ENCODE measurements around the gene ACTR8. TPM values are rescaled to one million over a fixed set of nuclear protein-coding genes. Genes with fewer than 3 reads are reported as not detected.
"Not testable (repeated sequence)": the region's sequence is repeated elsewhere in the genome, so short reads cannot be mapped to it uniquely, and the experiment has no call there.

The ACTR8 gene, protein sequence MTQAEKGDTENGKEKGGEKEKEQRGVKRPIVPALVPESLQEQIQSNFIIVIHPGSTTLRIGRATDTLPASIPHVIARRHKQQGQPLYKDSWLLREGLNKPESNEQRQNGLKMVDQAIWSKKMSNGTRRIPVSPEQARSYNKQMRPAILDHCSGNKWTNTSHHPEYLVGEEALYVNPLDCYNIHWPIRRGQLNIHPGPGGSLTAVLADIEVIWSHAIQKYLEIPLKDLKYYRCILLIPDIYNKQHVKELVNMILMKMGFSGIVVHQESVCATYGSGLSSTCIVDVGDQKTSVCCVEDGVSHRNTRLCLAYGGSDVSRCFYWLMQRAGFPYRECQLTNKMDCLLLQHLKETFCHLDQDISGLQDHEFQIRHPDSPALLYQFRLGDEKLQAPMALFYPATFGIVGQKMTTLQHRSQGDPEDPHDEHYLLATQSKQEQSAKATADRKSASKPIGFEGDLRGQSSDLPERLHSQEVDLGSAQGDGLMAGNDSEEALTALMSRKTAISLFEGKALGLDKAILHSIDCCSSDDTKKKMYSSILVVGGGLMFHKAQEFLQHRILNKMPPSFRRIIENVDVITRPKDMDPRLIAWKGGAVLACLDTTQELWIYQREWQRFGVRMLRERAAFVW
- total RNA-seq (2014; rRNA removed) = 22.3 and 47.5 TPM in 2 replicates
- Bru-seq, nascent RNA = percentile 82 among the genes with signal in this experiment
- percentile 88 among the genes with signal in this experiment for BruChase-seq, experiment 1, labeled RNA remaining after a 6-hour chase
- percentile 84 among the genes with signal in this experiment for BruChase-seq, experiment 2, labeled RNA remaining after a 2-hour chase
- long read RNA-seq, transcript ACTR8-201 (13 exons, 3,629 nt) = major isoform, 26 of 57 reads
- long read RNA-seq, partial matches to known transcripts = 6 of 57 reads
- long read RNA-seq, other reads (novel, unspliced or antisense) = 24 of 57 reads

DNA sequence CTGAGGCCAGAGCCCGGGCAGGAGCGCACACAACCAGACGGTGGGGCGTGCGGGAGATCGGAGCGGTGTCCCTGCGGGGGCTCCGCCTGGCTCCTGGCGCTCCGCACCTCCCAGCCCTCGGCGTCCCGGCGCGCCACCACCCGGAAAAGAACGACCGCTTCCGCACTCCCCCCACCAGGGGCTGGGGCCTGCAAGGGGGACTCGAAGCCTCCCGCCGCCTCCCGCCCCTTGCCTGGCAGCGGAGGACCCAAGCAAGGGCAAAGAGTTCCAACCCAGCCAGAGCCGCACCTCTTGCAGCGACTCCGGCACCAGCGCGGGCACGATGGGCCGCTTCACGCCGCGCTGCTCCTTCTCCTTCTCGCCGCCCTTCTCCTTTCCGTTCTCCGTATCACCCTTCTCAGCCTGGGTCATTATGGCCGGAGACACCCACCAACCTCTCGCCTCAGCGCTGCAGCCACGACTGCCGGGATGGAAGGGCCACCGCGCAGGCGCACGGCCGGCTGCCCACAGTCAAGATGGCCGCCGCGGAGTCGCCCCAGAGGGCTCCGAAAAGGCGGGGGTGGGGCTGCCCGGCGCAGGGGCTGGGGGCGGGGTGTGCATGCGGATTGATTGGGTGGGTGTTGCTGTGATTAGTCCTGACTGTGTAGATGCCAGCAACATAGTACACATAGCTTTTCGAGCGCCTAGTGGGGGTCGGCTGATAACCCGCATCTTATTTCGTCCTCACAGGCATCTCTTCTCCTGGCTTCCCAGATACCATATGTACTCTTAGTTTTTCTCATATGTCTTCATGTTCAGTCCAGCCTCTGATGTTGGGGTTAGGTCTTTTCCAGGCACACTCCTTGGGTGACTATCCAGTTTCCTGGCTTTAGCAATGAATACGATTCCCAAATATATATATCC, at the start of gene ACTR8:
Gene ACTR8, minus strand, starts transcription at position 462 of the 903 bp plus-strand sequence. Its CDS starts 51 bp downstream, at position 411.
- peak within 1 kb of the TSS; percentile 86 for H2AFZ ChIP-seq (ENCODE audit: low read length)
- peak within 1 kb of the TSS; percentile 12; the same call in 1 of the 2 replicates for H3K27ac ChIP-seq (ENCODE audit: low read length)
- no peaks in the 10 kb centered on the region for H3K9me3 ChIP-seq (ENCODE audit: low read length)
- peak within 1 kb of the TSS; percentile 79 for H3K9ac ChIP-seq (ENCODE audit: low read length)
- peaks cover 17% of the 10 kb centered on the region for H3K79me2 ChIP-seq (ENCODE audit: low read length)
- peaks cover 14% of the 10 kb centered on the region; the same call in 1 of the 2 replicates for H3K4me1 ChIP-seq (ENCODE audit: insufficient read depth, low read length)
- no peak for TF ChIP-seq EZH2 (IDR thresholded peaks at IDR 0.05; ENCODE audit: low read length, unreplicated experiment)
- TF ChIP-seq CTCF (conservative IDR thresholded peaks at IDR 0.05; ENCODE audit: low read depth, low read length) = no peak
- no peak for TF ChIP-seq EZH2phosphoT487 (IDR thresholded peaks at IDR 0.05; ENCODE audit: borderline replicate concordance, low read length)
- no peaks in the 10 kb centered on the region for H3F3A ChIP-seq (ENCODE audit: low read length, unreplicated experiment)
- TSS peak; percentile 52 for BruUV-seq (replicated peaks)
- H4K20me1 ChIP-seq (ENCODE audit: low read length) = no peaks in the 10 kb centered on the region
- H3K9me2 ChIP-seq (replicated peaks; ENCODE audit: low read length) = no peaks in the 10 kb centered on the region
- H3K4me3 ChIP-seq (ENCODE audit: low read length) = peak within 1 kb of the TSS; percentile 82
- peak; percentile 76 for DNase-seq
- intact Hi-C loops (cut with micrococcal nuclease) = no loop called here
- peaks cover 38% of the 10 kb centered on the region for H3K36me3 ChIP-seq (ENCODE audit: low read depth, low read length)
- ChIA-PET POLR2A (ENCODE audit: unreplicated experiment) (no interaction called here), CTCF (no interaction called here)
- peak within 1 kb of the TSS; percentile 91 for H3K4me2 ChIP-seq (ENCODE audit: low read length)
- peak; percentile 88 for ATAC-seq
- H3K27me3 ChIP-seq (ENCODE audit: low read length) = no peaks in the 10 kb centered on the region

GRCh38 chr3:53927208-53927872, 45.4 kb upstream of the ACTR8 start:
- CTCF ChIA-PET; H2AFZ ChIP-seq (ENCODE audit: low read length); H3K4me2 ChIP-seq (ENCODE audit: low read length); BruUV-seq (replicated peaks); H3K27ac ChIP-seq (ENCODE audit: low read length); intact Hi-C loops (cut with micrococcal nuclease); H3K9ac ChIP-seq (ENCODE audit: low read length); DNase-seq; H3K36me3 ChIP-seq (ENCODE audit: low read depth, low read length); H3F3A ChIP-seq (ENCODE audit: low read length, unreplicated experiment); H3K9me3 ChIP-seq (ENCODE audit: low read length); H3K4me3 ChIP-seq (ENCODE audit: low read length); H4K20me1 ChIP-seq (ENCODE audit: low read length); H3K79me2 ChIP-seq (ENCODE audit: low read length); ATAC-seq; H3K9me2 ChIP-seq (replicated peaks; ENCODE audit: low read length); H3K4me1 ChIP-seq (ENCODE audit: insufficient read depth, low read length); POLR2A ChIA-PET (ENCODE audit: unreplicated experiment): not testable (repeated sequence)
- H3K27me3 ChIP-seq (ENCODE audit: low read length) = peaks cover 31% of the 10 kb centered on the region

All from PC-3 (cell line).